HepG2 (cell line): Measurements from ENCODE around the gene SNAP47.

Source experiments
- KDM1A ChIP-seq: IDR thresholded peaks from 2 replicates; pipeline ENCODE4 v1.6.1; 2016; ENCODE audit warnings: missing compliant biosample characterization
- ZBTB49 ChIP-seq: sonication (generic); formaldehyde crosslinking; IDR thresholded peaks from 2 replicates; pipeline ENCODE4 v1.4.0; 2020; ENCODE audit warnings: missing genetic modification reagents, borderline replicate concordance
- ZFP36 ChIP-seq: fragments of 150-350 bp; IDR thresholded peaks from 2 replicates; pipeline ENCODE4 v1.6.1; 2018; ENCODE audit warnings: borderline replicate concordance, low read length, low read depth; ENCODE audit not compliant: partially characterized antibody

- TF ChIP-seq ZFP36 (no peak), ZBTB49 (no peak), KDM1A (CRISPR knock-in tag) (no peak)
Observed at GRCh38 chr1:227793948-227794816, 58.9 kb downstream of the SNAP47 start.
